ENCODE data around the gene MAPRE2. TPM values are rescaled to one million over a fixed set of nuclear protein-coding genes. Genes with fewer than 3 reads are reported as not detected.
A peak's percentile ranks its signal among the peaks of the same experiment; 100 is the strongest.

Gene MAPRE2
- total and polyA plus RNA-seq, 5 donors = 52.8 to 108 (median 89.8) TPM

GRCh38 chr18:35049111-35050027 is 8.2 kb downstream of the MAPRE2 start:
- no peaks in the 10 kb centered on the region for H3K27me3 ChIP-seq (ENCODE audit: control insufficient read depth, insufficient read depth)
- intact Hi-C loops (cut with DNase I) = loop anchor here in 3 of 4 donors (10.0 kb wide), 2 partner anchors 75 to 85 kb away; no protein-coding TSS in a partner anchor
- ATAC-seq = no peak
- WGBS = 37% methylated on average over 8 of the region's 8 CpGs
- H3K4me1 ChIP-seq (ENCODE audit: control insufficient read depth, insufficient read depth, low read length) = peaks cover 24% of the 10 kb centered on the region
- H3K27ac ChIP-seq (ENCODE audit: low read length) = peak overlapping the region; percentile 9
- H3K4me3 ChIP-seq (ENCODE audit: low read length) = no peak overlapping the region
- no peak for DNase-seq
- H3K9me3 ChIP-seq (ENCODE audit: control insufficient read depth, low read length) = no peaks in the 10 kb centered on the region

GRCh38 chr18:35050028-35050546 is 8.9 kb downstream of the MAPRE2 start:
- Histone ChIP-seq H3K4me3 (ENCODE audit: low read length) (peak overlapping the region; percentile 4), H3K4me1 (ENCODE audit: control insufficient read depth, insufficient read depth, low read length) (peaks cover 20% of the 10 kb centered on the region), H3K27ac (ENCODE audit: low read length) (no peak overlapping the region), H3K27me3 (ENCODE audit: control insufficient read depth, insufficient read depth) (no peaks in the 10 kb centered on the region), H3K9me3 (ENCODE audit: control insufficient read depth, low read length) (no peaks in the 10 kb centered on the region)
- WGBS = 57% methylated on average over 1 of the region's 1 CpG
- DNase-seq (no peak), ATAC-seq (peak; percentile 9 to 10)
- intact Hi-C loops (cut with DNase I) = loop anchor here in 1 of 4 donors (10.0 kb wide), 1 partner anchor 75 kb away; no protein-coding TSS in a partner anchor

- intact Hi-C loops (cut with DNase I) = loop anchor here in 1 of 4 donors (10.0 kb wide), 1 partner anchor 74 kb away; no protein-coding TSS in a partner anchor
- H3K4me1 ChIP-seq (ENCODE audit: control insufficient read depth, insufficient read depth, low read length) = peaks cover 19% of the 10 kb centered on the region
- no peaks in the 10 kb centered on the region for H3K27me3 ChIP-seq (ENCODE audit: control insufficient read depth, insufficient read depth)
- H3K9me3 ChIP-seq (ENCODE audit: control insufficient read depth, low read length) = no peaks in the 10 kb centered on the region
- ATAC-seq (peak; percentile 65 to 67), DNase-seq (no peak)
- H3K27ac ChIP-seq (ENCODE audit: low read length) = peak overlapping the region; percentile 84
- 18% methylated on average over 2 of the region's 2 CpGs for WGBS
- peak overlapping the region; percentile 4 for H3K4me3 ChIP-seq (ENCODE audit: low read length)
Observed at GRCh38 chr18:35050705-35051195, 9.5 kb downstream of the MAPRE2 start.

GRCh38 chr18:35051641-35052377 is 10.6 kb downstream of the MAPRE2 start:
- no peaks in the 10 kb centered on the region for H3K9me3 ChIP-seq (ENCODE audit: control insufficient read depth, low read length)
- no peaks in the 10 kb centered on the region for H3K27me3 ChIP-seq (ENCODE audit: control insufficient read depth, insufficient read depth)
- DNase-seq = no peak
- H3K27ac ChIP-seq (ENCODE audit: low read length) = peak overlapping the region; percentile 18
- intact Hi-C loops (cut with DNase I) = loop anchor here in 1 of 4 donors (10.0 kb wide), 1 partner anchor 73 kb away; no protein-coding TSS in a partner anchor
- ATAC-seq = peak; percentile 13 to 60
- H3K4me3 ChIP-seq (ENCODE audit: low read length) = no peak overlapping the region
- 81% methylated on average over 2 of the region's 2 CpGs for WGBS
- peaks cover 13% of the 10 kb centered on the region for H3K4me1 ChIP-seq (ENCODE audit: control insufficient read depth, insufficient read depth, low read length)

- ATAC-seq (no peak), DNase-seq (no peak)
- WGBS = 67% methylated on average over 9 of the region's 9 CpGs
- Histone ChIP-seq H3K4me1 (ENCODE audit: control insufficient read depth, insufficient read depth, low read length) (peaks cover 12% of the 10 kb centered on the region), H3K27me3 (ENCODE audit: control insufficient read depth, insufficient read depth) (no peaks in the 10 kb centered on the region), H3K27ac (ENCODE audit: low read length) (no peak overlapping the region), H3K9me3 (ENCODE audit: control insufficient read depth, low read length) (no peaks in the 10 kb centered on the region), H3K4me3 (ENCODE audit: low read length) (no peak overlapping the region)
- intact Hi-C loops (cut with DNase I) = loop anchor here in 1 of 4 donors (10.0 kb wide), 1 partner anchor 70 kb away; no protein-coding TSS in a partner anchor
Observed at GRCh38 chr18:35054401-35054800, 13.2 kb downstream of the MAPRE2 start.

- peaks cover 18% of the 10 kb centered on the region for H3K4me1 ChIP-seq (ENCODE audit: control insufficient read depth, insufficient read depth, low read length)
- H3K27ac ChIP-seq (ENCODE audit: low read length) = no peak overlapping the region
- DNase-seq (no peak), ATAC-seq (no peak)
- H3K27me3 ChIP-seq (ENCODE audit: control insufficient read depth, insufficient read depth) = no peaks in the 10 kb centered on the region
- intact Hi-C loops (cut with DNase I) = loop anchor here in 1 of 4 donors (10.0 kb wide), 1 partner anchor 70 kb away; no protein-coding TSS in a partner anchor
- no peaks in the 10 kb centered on the region for H3K9me3 ChIP-seq (ENCODE audit: control insufficient read depth, low read length)
- 95% methylated on average over 7 of the region's 7 CpGs for WGBS
- H3K4me3 ChIP-seq (ENCODE audit: low read length) = no peak overlapping the region
Observed at GRCh38 chr18:35055105-35055504, 13.9 kb downstream of the MAPRE2 start.

- no peak for ATAC-seq
- WGBS = 90% methylated on average over 2 of the region's 2 CpGs
- H3K4me3 ChIP-seq (ENCODE audit: low read length) = no peak overlapping the region
- H3K27ac ChIP-seq (ENCODE audit: low read length) = no peak overlapping the region
- no peak for DNase-seq
- no peaks in the 10 kb centered on the region for H3K9me3 ChIP-seq (ENCODE audit: control insufficient read depth, low read length)
- intact Hi-C loops (cut with DNase I) = loop anchor here in 1 of 4 donors (10.0 kb wide), 1 partner anchor 69 kb away; no protein-coding TSS in a partner anchor
- no peaks in the 10 kb centered on the region for H3K27me3 ChIP-seq (ENCODE audit: control insufficient read depth, insufficient read depth)
- peaks cover 18% of the 10 kb centered on the region for H3K4me1 ChIP-seq (ENCODE audit: control insufficient read depth, insufficient read depth, low read length)
Observed at GRCh38 chr18:35055726-35056125, 14.5 kb downstream of the MAPRE2 start.

GRCh38 chr18:35059280-35059927 is 18.2 kb downstream of the MAPRE2 start:
- no peak for DNase-seq
- no peak overlapping the region for H3K4me3 ChIP-seq (ENCODE audit: low read length)
- no peak overlapping the region for H3K27ac ChIP-seq (ENCODE audit: low read length)
- peaks cover 9% of the 10 kb centered on the region for H3K4me1 ChIP-seq (ENCODE audit: control insufficient read depth, insufficient read depth, low read length)
- no peaks in the 10 kb centered on the region for H3K9me3 ChIP-seq (ENCODE audit: control insufficient read depth, low read length)
- WGBS = 75% methylated on average over 5 of the region's 5 CpGs
- intact Hi-C loops (cut with DNase I) = loop anchor here in 1 of 4 donors (10.0 kb wide), 1 partner anchor 65 kb away; no protein-coding TSS in a partner anchor
- ATAC-seq = peak; percentile 41 to 46
- no peaks in the 10 kb centered on the region for H3K27me3 ChIP-seq (ENCODE audit: control insufficient read depth, insufficient read depth)

- DNase-seq = no peak
- no peak overlapping the region for H3K27ac ChIP-seq (ENCODE audit: low read length)
- H3K4me1 ChIP-seq (ENCODE audit: control insufficient read depth, insufficient read depth, low read length) = peaks cover 11% of the 10 kb centered on the region
- 64% methylated on average over 9 of the region's 9 CpGs for WGBS
- no peaks in the 10 kb centered on the region for H3K9me3 ChIP-seq (ENCODE audit: control insufficient read depth, low read length)
- ATAC-seq = peak; percentile 17 to 39
- no peak overlapping the region for H3K4me3 ChIP-seq (ENCODE audit: low read length)
- no peaks in the 10 kb centered on the region for H3K27me3 ChIP-seq (ENCODE audit: control insufficient read depth, insufficient read depth)
- intact Hi-C loops (cut with DNase I) = no loop called here
Observed at GRCh38 chr18:35060122-35060815, 19.1 kb downstream of the MAPRE2 start.

- WGBS = 80% methylated on average over 7 of the region's 7 CpGs
- Histone ChIP-seq H3K27me3 (ENCODE audit: control insufficient read depth, insufficient read depth) (no peaks in the 10 kb centered on the region), H3K27ac (ENCODE audit: low read length) (no peak overlapping the region), H3K9me3 (ENCODE audit: control insufficient read depth, low read length) (no peaks in the 10 kb centered on the region), H3K4me1 (ENCODE audit: control insufficient read depth, insufficient read depth, low read length) (peaks cover 14% of the 10 kb centered on the region), H3K4me3 (ENCODE audit: low read length) (no peak overlapping the region)
- ATAC-seq (no peak), DNase-seq (no peak)
- intact Hi-C loops (cut with DNase I) = no loop called here
Observed at GRCh38 chr18:35061336-35061735, 20.1 kb downstream of the MAPRE2 start.

Data from right cardiac atrium (tissue), 5 donors.